Activated T-cell treated with anti-CD3 and anti-CD28 coated beads for 4 hours (primary cell): ENCODE results near the gene PODN.

Source experiments
- DNase-seq: peaks from one replicate; pipeline ENCODE4 v3.0.0-alpha.2; 2020

Gene PODN

DNA sequence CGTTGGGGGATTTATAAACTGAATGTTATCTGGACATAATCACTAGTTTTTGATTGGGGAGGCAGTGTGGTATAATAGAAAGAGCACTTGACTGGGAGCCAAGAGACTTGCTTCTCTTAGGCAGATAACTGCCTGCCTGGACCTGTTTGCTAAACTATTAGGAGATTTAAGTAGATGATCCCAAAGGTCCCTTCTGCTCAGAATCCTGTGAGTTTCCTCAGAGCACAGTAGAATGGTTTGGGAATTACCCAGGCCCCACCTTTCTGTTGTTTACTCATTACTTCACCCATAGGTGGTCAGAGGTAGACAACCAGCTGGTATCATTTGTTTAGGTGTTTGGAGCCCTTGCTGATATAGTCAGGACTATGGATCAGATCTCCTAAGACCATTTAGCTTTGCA, 10.3 kb upstream of the PODN start:
- DNase-seq, result no peak

DNA sequence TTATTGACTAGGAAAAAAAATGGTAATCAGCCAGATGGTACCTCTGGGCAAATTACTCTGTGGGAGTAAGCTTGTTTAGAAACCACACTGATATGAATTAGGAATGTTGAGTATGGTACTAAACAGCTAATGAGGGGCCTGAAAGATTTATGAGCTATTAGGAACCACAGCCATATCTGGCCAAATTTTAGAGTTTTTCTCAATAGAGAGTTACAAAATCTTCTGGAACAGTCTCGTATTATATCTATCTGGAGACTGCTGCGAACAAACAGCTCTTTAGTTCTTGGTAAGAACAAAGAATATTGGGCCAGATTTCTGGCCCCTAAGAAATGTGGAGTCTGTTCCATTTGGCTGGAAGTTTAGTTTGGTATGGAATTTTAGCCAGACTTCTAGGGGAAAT, 4.9 kb upstream of the PODN start:
- DNase-seq, result no peak

DNA sequence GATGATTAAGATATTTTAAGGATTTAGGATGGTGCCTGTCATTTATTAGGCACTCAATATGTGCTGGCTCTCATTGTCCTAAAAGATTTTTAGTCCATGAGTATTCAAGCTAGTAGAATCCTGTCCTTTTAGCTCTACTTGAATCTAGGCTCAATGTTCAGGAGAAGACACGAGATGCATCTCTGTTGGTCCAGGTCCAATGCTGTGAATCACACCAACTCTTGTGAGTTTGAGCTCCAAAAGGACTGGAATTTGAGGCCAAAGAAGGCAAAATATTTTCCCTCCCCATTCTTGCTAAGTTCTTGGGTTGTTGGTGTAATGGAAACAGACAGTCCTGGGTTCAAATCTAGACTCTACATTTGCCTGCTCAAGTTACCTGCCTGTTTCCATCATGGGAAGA, 1.4 kb upstream of the PODN start:
- no peak for DNase-seq

DNA sequence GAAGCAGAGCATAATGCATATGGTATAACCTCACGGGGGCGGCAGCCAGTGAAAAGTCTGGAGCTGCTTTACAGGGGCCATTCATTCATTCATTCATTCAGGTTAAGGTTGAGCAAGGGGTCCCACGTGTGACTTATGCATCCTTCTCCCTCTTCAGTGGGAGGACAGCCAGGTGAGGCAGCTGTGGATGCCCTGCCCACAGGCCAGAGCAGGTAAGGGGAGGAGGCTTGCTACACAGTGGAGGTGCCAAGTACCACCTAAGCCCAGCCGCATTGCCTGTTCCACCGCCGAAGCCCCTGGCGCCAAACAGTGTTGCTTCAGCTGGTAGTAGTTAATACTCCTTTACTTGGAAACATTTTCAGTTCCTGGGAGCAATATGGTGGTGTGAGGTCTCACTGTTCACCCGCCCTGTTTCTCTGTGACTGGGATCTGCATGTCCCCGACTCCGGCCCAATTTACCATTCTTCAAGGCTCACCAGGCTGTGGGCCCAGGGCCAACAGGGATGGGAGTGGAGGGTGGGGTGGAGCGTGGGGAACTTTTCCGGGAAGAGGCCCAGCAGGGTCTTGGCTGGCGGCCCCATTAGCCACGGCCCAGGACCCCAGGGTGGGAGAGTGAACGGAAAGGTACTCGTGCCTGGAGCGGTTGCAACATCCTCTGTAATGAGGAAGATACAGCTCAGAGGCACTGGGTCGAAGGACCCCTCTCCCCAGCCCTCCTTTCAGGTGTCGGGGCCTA, 722 bp upstream of the PODN start:
- DNase-seq, result no peak

DNA sequence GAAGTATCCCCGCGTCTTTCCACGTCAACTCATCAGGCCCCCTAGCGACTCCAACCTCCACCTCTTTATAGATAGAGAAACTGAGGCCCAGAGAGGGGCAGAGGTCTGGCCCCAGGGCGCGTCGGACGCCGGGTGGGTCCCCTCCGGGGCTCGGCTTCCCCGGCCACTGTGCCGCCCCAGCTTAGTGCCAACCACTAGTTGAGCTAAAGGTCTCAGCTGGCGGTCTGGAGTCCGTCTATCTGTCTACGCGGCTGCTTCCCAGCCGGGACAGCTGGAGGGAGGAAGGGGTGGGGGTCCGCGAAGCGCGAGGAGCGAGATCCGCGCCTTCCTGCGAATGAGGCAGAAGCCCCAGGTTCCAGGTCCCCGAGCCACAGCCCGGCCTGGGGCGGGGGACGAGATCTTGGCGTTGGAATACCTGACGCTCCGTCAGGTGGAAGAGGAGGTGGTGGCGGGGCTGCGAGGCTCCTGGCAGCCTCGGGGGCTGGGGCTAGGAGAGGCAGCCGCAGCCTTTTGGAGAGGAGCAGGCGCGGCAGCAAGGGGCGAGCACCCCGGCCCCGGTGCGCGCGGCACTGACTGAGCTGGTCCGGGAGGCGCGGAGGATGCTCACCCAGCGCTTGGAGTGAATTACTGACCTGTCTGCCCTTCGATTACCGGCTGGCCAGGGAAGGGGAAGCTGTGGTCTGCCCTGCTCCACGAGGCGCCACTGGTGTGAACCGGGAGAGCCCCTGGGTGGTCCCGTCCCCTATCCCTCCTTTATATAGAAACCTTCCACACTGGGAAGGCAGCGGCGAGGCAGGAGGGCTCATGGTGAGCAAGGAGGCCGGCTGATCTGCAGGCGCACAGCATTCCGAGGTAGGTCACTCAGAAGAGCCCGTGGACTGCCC, 937 bp downstream of the PODN start:
- DNase-seq, result no peak

DNA sequence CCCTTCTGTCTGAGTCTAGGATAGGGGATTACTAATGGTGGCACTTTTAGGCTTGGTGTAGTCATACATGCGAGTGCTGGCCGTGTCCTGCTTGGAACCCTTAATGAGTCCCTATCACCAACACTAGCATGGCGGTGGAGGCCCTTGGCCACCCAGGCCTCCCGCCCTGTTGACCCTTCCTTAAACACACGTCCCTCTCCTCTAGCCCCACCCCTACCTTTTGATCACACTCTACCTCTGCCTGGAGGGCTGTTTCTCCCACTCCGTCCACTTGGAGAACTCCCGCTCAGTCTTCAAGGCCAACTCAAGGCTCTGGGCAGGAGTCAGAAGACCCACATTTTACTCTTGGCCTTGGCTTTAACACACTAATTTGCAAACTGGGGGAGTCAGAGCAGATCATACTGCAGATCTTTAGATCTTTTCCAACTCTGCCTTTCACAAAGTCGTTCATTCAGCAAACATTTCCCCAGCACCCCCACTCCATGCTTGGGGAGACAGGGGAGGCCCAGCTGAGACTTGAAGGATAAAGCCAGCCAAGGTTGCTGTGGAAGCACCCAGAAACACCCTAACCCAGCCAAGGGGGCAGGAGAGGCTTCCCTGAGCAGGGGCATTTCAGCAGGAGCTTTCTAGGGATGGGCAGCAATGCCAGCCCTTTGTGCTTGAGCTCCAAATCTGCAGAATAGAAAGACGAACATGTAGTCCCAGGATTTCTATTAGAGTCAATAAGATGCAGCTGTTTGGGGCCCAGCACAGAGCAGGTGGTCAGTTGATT, 1.9 kb downstream of the PODN start:
- DNase-seq, result no peak

DNA sequence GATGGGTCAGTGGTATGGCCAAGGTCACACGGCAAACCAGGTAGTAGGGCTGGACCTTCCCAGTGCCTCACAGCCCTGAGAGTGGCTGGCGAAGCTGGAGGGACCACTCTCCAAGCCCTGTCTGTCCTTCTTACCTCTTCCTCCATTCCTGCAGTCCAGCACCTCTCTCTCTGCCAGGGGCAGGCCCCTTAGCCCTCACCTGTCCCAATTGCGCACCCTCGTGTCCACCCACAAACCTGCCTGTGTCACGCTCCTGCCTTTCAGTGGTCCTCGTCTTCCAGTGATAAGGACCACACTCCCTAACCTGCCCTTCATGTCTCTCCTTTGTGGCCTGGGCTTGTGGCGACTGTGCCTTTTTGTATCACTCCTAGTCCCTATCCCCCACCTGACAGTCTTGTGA, 3.4 kb downstream of the PODN start:
- no peak for DNase-seq

DNA sequence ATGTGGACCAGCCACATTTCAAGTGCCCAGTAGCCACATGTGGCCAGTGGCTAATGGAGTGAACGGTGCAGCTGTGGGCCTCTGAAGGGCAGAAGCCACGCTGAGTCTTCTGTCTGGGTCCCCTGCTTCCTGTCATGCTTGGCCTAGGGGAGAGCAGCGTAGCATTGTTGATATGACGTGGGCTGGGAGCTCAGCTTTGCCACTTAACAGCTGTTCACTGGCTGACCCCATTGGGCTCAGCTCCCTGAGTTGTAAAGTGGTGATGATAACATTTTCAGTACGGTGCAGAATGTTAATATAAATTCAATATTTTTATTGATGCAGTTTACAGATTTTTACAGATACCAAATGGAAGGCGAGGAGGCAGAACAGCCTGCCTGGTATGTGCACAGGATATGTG, 4.5 kb downstream of the PODN start:
- no peak for DNase-seq

DNA sequence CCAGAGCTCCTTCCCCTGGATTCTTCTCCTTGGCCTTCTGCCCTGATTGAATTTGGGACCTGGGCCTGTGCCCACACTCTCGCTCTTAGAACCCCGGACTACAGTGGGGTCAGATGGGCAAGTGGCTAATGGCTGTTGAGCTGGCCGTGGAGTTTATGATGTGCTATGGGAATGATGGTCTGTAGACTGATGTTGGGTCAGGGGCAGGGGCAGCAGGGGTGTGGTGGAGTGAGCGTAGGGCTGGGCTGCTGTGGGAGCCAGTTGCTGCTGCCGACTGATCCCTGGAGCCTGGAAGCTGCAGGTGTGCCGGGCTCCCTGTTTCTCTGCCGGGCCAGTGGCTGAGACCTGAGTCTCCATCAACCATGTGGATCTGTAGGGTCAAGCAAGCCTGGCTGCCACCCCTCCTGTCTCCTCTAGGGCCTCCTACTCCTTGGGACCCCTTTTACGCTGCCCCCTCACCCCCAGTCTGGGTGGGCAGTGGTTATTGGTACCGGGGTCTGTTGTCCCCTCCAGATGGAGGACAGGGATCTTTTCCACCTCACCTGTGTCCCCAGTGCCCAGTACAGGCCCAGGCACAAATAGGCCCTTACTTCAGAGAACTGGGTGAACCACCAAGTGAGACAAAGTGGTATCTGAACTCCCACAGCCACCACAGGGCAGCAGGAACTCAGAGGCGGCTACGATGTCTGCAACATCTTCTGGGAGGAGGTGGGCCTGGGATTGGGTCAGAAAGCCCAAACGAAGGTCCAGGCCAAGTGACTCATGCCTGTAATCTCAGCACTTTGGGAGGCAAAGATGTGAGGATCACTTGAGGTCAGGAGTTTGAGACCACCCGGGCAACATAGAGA, 5.1 kb downstream of the PODN start:
- no peak for DNase-seq

DNA sequence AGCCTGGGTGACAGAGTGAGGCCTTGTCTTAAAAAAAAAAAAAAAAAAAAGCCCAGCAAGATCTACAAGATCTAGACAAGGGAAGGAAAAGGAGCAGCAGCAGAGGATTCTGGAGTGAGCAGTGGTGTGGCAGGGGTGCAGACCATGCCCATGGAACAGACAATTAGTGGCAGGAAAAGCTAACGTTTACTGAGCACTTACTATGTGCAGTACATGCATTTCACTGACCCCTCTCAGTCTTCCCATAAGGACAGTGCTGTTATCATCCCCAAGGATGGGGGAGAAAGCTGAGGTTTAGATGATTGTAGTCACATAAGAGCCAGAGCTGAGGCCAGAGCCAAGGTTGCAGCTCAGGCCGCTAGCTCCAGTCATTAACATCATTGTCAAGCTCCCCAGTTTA, 5.9 kb downstream of the PODN start:
- no peak for DNase-seq

DNA sequence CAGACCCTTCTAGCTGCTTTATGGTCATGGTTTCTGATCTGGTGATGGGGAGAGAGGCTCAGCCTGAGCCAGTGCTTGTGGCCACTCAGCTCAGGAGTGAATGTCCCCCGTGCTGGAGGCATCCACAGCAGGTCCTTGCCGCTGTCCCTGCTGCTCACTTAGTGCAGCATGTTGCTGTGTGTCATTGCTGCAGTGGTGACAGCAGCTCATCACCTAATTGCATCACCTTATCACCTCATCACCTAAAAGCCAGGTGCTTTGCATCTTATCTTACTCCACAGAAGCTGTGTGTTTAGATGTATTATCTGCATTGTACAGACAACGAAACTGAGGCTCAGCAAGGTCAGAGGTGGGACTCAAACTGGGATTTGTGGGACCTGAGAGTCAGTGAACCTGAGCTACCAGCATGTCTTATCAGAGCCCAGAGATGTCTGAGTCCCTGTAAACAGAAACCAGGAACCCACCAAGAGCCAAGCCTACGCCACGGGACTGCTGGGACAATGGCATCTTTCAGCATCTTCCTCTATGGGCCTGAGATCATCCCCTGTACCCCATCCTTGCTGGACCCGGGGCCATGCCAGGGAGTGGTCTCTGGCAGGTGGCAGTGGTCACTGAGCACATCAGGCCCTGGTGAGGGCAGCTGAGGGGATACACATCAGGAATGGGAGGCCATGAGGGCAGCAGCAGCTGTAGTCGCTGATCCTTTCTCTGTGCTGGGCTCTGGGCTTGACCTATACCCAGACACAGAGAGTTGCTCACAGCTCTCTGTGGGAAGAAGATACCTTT, 6.5 kb downstream of the PODN start:
- no peak for DNase-seq

DNA sequence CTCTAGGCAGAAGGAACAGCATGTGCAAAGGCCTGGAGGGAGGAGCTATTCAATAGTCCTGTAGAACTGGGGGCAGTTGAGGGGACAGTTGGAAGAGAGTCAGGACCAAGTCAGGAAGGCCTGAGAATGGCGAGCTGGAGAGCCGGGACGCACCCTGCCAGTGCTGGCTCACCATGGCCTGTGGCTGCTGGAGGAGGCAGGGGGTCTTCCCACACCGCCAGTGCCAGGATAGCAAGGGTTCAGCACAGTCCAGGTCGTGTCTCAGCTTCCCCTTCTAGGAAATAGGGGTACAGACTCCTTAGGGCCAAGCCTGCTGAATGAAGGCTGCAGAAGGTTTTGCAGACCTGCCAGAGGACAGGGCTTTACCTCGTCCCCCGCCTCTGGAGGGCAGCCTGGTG, 7.3 kb downstream of the PODN start:
- no peak for DNase-seq

DNA sequence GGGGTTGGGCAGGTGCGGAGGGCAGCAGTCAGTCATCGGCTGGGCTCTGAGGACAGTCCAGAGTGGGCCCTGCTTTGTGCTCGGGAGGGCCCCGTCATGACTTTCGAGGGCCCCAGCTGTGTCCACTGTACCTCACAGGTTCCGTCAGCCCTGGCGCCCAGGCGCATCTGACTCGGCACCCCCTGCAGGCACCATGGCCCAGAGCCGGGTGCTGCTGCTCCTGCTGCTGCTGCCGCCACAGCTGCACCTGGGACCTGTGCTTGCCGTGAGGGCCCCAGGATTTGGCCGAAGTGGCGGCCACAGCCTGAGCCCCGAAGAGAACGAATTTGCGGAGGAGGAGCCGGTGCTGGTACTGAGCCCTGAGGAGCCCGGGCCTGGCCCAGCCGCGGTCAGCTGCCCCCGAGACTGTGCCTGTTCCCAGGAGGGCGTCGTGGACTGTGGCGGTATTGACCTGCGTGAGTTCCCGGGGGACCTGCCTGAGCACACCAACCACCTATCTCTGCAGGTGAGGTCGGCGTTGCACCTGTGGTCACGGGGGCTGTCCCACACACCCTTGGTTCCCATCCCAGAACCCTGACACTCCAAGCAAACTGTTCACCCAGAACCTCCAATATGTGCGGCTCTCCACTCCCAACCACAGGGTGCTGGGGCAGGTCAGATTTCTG, 7.8 kb downstream of the PODN start:
- no peak for DNase-seq

DNA sequence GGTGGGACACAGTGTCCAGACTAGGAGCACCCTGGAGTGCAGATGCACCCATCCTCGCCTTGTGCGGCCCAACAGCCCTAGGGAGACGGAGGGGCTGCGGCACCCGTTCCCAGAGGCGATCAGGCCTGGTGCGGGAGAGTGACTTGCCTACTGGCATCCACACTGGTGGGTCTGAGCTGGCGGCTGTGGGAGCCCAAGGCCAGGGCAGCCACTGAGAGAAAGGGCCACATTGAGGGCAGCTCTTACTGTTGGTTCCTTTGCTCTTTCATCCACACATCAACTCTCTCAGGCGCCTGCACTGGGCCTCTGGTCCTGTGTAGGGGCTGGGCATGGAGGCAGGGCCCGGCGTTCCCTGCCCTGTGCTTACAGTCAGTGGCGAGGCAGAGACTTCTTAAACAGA, 8.6 kb downstream of the PODN start:
- no peak for DNase-seq

DNA sequence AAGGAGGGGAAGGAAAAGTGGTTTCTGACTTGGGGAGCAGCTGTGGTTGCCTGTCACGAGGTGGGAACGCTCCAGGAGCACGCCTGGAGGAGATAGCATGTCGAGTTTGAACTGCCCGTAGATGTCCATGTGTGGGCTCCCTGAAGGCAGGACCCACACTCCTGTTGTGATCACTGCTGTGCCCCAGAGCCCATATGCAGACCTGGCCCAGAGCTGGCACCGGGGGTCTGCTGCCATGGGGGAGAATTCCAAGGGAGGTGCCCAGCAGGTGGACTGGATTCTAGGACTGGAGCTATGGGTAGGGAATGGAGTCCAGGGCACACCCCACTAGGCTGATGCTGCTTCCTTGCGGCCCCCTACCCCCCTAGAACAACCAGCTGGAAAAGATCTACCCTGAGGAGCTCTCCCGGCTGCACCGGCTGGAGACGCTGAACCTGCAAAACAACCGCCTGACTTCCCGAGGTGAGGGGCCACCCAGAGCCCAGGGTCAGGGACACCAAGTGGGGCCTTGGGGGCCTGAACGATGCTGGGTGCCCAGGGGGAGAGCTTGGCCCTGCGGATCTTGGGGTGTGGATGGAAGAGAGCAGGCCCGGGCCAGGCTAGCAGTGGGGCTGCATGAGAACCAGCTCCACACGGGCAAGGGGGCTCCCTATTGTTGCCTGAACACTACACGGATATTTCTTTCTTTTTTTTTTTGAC, 9.3 kb downstream of the PODN start:
- DNase-seq, result no peak

DNA sequence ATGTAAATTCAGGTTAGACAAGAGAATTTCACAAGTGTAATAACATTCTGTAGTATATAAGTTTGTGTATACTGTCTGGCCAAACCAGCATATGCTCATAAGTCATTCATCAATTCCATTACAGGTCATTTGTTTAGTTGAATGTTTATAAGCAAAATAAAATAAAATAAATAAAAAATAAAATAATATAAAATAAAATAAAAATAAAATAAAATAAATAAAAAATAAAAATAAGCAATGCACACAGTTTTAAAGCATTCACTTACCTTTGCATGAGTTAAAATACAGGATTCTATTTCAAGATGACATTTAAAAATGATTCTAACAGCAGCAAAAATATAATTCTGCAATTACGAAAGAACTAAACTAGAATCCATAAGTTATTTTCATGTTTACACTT, 9.9 kb downstream of the PODN start:
- DNase-seq, result no peak

DNA sequence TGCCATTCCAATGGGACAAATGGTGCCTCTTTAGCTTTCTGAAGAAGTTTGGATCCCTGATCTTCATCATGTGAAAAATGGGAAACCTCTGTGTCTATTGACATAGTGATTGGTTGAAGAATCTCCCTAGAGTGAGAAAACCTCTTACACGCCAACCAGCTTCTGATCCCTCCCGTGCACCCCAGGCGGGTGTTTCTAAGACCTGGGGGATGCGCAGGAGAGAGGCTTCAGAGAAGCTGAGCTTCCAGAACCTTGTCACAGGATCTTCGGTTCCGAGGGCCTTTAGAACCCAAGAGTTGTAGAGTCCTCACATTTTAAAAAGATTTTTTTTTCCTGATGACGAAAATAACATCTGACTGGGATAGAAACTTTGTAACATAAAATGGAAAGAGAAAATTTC, 11.3 kb downstream of the PODN start:
- no peak for DNase-seq

DNA sequence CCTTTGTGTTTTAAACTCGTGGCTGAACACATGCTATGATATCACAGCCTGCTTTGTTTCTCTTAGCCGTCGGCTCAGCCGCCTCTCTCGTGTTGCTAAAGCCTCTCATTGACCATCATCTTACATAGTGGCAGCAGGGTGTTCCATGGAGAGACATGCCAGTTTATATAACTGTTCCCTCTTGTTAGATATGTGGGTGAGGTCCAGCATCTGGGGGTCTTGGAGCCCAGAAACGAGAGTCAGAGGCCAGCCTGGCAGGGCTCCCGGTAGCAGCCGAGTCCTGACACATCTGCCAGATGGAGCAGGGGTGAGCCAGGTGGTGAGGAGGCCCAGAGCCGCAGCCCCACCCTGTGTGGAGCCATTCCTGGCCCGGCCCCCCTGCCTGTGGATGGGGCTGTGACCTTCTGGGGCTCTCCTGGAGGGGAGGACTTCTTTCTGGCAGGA, 11.9 kb downstream of the PODN start:
- no peak for DNase-seq

DNA sequence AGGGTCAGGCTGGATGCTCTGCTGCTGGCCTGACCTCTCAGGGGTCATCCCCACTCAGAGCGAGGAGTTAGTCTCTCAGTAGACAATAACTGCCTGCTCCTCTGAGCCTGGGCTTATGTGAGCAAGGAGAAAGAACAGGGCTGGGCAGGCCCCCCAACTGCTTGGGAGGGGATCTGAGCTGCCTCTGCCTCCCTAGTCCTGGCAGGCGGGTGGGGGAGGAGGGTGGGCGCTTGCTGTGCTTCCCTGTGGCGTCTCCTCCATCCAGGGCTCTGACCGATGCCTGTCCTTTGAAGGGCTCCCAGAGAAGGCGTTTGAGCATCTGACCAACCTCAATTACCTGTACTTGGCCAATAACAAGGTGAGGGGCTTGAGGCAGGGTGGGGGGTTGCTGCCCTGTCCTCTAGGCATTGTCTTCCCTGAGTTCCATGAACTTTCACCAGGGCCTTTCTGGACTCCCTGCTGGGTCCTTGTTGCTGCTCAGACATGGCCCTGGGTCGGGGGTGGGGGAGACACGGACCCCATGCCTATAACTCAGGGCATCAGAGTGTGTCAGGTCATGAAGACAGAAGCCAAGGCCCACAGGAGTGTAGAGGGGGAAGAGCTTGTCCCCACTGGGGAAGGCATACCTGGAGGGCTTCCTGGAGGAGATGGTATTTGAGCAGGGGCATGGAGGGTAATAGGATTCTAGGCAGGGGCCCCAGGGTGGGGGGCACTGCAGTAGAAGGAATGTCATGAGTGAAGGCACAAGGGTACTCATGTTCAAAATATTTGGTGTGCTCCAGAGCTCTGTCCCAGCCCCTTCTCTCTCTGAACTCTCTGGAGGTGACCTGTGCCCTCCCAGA, 12.5 kb downstream of the PODN start:
- no peak for DNase-seq

DNA sequence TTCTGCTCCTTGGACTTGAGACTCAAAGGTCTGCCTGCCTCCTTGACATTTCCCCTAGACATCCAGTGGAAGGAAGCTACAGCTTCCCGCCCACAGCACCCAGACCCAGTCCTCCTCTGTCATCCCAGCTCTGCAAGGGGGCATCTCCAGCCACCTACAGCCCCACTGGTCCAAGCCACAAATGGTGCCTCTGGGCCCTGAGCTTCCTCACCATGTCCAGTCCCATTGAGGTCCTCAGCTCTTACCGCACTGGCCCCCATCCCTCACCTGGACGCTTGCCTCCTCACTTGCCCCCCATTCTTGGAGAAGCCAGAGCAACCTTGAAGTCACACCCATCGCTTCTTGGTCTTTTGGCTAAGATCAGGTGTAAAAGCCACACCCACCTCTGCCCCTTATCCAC, 13.2 kb downstream of the PODN start:
- DNase-seq, result no peak
